Stomach smooth muscle (tissue), 2 donors: ENCODE results near the gene CADPS2.

Experiments used
- H3K27ac ChIP-seq: one replicate; pipeline ENCODE4 v1.7.0; 2013; ENCODE audit warnings: mild to moderate bottlenecking, low read length, inconsistent platforms
- H3K27me3 ChIP-seq, 2 donors: one replicate each; pipeline ENCODE4 v1.7.0; 2013; ENCODE audit warnings: low read length in 2 of 2; ENCODE audit not compliant: insufficient read depth in 2 of 2, control insufficient read depth in 1 of 2
- H3K36me3 ChIP-seq, 2 donors: one replicate each; pipeline ENCODE4 v1.7.0; 2013; ENCODE audit warnings: low read length in 2 of 2; ENCODE audit not compliant: control insufficient read depth in 2 of 2, insufficient read depth in 2 of 2
- H3K4me1 ChIP-seq: one replicate; pipeline ENCODE4 v1.7.0; 2013; ENCODE audit warnings: low read length; ENCODE audit not compliant: control insufficient read depth, insufficient read depth
- H3K4me3 ChIP-seq, 2 donors: one replicate each; pipeline ENCODE4 v1.7.0; 2013; ENCODE audit warnings: low read length in 2 of 2
- H3K9ac ChIP-seq, 2 donors: one replicate each; pipeline ENCODE4 v1.7.0; 2013; ENCODE audit warnings: low read length in 2 of 2, mild to moderate bottlenecking in 1 of 2
- H3K9me3 ChIP-seq, 2 donors: one replicate each; pipeline ENCODE4 v1.7.0; 2013; ENCODE audit warnings: low read length in 2 of 2; ENCODE audit not compliant: control insufficient read depth in 2 of 2
- donor health status: healthy.
- donor health status: Pancreatic carcinoma.

Gene CADPS2

DNA sequence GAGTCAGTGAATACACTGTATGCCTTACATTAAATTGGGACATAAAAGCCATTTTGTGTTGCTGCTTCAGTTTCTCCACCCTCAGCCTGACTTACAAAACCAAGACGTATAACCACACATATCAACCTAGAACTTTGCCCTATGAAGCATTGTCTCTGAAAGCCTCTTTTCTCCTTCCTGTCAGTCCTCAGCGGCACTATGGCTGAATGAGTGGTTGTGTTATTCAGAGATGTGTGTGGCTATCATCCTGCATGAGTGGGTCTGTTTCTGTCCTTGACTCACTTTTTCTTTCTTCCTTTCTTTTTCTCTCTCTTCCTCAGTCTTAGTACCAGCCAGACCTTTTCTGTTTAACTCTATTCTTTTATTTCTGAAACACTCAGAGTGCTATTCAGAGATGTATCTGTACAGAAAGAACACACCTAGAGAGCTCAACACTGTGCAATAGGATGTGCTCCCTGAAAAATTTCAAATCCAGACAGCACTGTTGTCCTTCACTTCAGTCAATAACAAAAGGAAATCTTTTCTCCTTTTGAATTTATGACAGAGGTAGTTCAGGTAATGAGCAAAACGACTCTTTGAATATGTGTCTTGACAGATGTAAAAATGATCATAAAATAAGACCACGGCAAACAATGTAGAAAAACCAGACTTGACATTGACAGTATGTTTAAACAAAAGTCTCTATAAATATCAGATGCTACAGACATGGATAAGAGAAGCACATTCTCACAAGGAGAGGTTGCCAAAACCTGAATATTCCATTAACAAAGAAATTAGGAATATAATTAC, 418.4 kb downstream of the CADPS2 start:
- no peaks in the 10 kb centered on the region for H3K4me1 ChIP-seq
- no peak overlapping the region for H3K9ac ChIP-seq
- H3K27me3 ChIP-seq, result no peaks in the 10 kb centered on the region
- no peaks in the 10 kb centered on the region for H3K9me3 ChIP-seq
- H3K4me3 ChIP-seq, result no peak overlapping the region
- H3K36me3 ChIP-seq, result no peaks in the 10 kb centered on the region
- no peak overlapping the region for H3K27ac ChIP-seq

DNA sequence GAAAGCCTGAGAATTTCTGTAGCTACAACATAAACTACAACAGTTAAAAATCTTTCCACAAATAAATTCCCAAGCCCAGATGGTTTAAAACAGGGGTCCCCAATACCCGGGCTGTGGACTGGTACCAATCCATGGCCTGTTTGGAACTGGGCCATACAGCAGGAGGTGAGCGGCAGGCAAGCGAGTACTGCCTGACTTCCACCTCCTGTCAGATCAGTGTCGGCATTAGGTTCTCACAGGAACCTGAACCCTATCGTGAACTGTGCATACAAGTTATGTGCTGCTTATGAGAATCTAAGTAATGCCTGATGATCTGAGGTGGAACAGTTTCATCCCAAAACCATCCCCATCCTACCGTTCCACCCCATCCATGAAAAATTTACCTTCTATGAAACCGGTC, 421.0 kb downstream of the CADPS2 start:
- no peak overlapping the region for H3K27ac ChIP-seq
- no peaks in the 10 kb centered on the region for H3K36me3 ChIP-seq
- no peak overlapping the region for H3K9ac ChIP-seq
- no peaks in the 10 kb centered on the region for H3K9me3 ChIP-seq
- no peak overlapping the region for H3K4me3 ChIP-seq
- H3K4me1 ChIP-seq, result no peaks in the 10 kb centered on the region
- H3K27me3 ChIP-seq, result no peaks in the 10 kb centered on the region

DNA sequence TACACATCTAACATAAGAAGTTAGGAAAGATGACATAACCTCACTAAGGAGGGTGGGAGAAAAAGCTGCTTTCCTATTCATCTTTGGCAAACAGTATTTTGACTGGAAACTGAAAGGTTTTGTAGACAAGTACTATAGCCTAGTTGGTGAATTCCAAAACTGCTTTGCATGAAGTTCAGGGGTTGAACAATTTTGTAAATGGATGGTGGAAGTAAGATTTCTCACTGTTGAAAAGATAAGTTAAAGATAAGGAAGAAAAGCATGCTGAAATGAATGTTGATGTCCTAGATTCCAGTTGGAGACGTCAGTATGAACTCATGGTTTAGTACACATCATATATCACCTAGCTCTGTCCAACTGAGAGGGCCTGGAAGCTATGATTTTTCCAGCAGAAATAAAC, 422.6 kb downstream of the CADPS2 start:
- no peaks in the 10 kb centered on the region for H3K36me3 ChIP-seq
- H3K9me3 ChIP-seq, result no peaks in the 10 kb centered on the region
- H3K9ac ChIP-seq, result no peak overlapping the region
- H3K4me1 ChIP-seq, result no peaks in the 10 kb centered on the region
- H3K4me3 ChIP-seq, result no peak overlapping the region
- H3K27ac ChIP-seq, result no peak overlapping the region
- no peaks in the 10 kb centered on the region for H3K27me3 ChIP-seq

DNA sequence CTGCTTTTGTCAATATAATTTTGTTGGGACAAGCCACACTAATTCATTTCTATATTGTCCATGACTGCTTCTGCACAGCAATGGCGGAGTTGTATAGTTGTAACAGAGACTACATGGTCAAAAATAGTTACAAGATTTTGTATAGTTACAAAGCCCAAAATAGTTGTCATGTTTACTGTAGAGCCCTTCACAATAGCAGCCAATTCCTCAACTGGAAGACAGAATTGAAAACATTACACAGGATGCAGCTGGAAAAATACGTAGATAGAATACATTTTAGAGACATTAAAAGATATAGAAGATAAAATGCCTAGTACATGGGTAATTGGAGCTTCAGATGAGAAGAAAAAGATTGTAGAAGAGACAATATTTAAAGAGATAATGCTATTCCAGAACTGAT, 425.3 kb downstream of the CADPS2 start:
- Histone ChIP-seq H3K27me3 (no peaks in the 10 kb centered on the region), H3K4me3 (no peak overlapping the region), H3K4me1 (no peaks in the 10 kb centered on the region), H3K9me3 (no peaks in the 10 kb centered on the region), H3K9ac (no peak overlapping the region), H3K36me3 (no peaks in the 10 kb centered on the region), H3K27ac (no peak overlapping the region)

- H3K27me3 ChIP-seq, result no peaks in the 10 kb centered on the region
- no peak overlapping the region for H3K9ac ChIP-seq
- H3K4me1 ChIP-seq, result no peaks in the 10 kb centered on the region
- no peak overlapping the region for H3K27ac ChIP-seq
- no peaks in the 10 kb centered on the region for H3K9me3 ChIP-seq
- H3K4me3 ChIP-seq, result no peak overlapping the region
- no peaks in the 10 kb centered on the region for H3K36me3 ChIP-seq
These were observed 428.3 kb downstream of the CADPS2 start for GRCh38 chr7:122457969-122458368.

GRCh38 chr7:122457325-122457724, 428.9 kb downstream of the CADPS2 start:
- Histone ChIP-seq H3K27ac (no peak overlapping the region), H3K4me3 (no peak overlapping the region), H3K36me3 (no peaks in the 10 kb centered on the region), H3K27me3 (no peaks in the 10 kb centered on the region), H3K4me1 (no peaks in the 10 kb centered on the region), H3K9ac (no peak overlapping the region), H3K9me3 (no peaks in the 10 kb centered on the region)

DNA sequence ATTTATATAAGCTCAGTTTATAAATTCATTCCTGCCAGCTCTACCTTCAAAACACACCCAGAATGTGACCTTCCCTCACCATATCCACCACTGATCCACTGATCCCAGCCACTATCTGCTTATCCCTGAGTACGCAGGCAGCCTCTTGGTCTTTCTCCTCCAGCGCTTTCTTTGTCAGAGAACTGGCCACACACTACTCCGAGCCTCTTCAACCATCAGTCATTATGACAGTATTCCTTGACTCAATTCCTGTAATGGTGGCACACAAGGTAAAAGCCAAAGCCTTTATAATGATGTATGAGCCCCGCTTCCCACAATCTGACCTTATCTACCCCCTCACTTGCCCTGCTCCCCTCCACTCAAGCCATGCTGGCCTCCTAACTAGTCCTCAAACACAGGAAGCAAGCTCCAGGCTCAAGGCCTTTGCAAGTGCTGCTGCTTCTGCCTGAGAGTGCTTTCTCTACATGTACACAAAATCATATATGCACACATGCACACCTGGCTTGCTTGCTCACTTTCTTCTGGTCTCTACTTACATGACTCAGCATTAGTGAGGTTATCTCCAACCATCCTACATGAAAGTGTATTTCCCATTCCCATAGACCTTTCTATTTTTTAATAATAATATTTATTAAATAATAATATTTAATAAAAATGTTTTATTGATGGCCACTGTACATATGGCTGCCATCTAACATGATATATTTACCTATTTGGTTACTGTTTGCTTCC, 431.3 kb downstream of the CADPS2 start:
- Histone ChIP-seq H3K4me1 (no peaks in the 10 kb centered on the region), H3K27me3 (no peaks in the 10 kb centered on the region), H3K27ac (no peak overlapping the region), H3K9me3 (no peaks in the 10 kb centered on the region), H3K9ac (no peak overlapping the region), H3K4me3 (no peak overlapping the region), H3K36me3 (peaks cover 0 to 6% of the 10 kb centered on the region in 2 donors)

DNA sequence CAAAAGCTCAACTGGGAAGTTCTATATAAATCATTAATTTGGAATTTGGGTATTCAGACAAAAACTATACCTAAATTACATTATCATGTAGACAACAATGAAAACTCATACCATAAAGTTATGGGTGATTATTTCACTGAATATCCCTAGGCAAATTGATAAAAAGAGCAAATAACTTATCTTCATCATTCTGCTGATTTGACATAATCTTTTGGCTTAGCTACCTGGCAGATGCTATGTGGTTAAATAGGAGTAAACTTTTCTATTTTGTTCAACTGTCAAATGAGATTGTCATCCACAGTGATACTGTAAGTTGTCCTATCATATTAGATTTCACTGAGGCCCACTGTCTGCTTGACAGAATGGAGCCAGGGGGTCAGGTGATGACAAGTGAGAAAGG, 432.8 kb downstream of the CADPS2 start:
- H3K9ac ChIP-seq, result no peak overlapping the region
- H3K27ac ChIP-seq, result no peak overlapping the region
- H3K36me3 ChIP-seq, result peaks cover 0 to 6% of the 10 kb centered on the region in 2 donors
- H3K9me3 ChIP-seq, result no peaks in the 10 kb centered on the region
- no peak overlapping the region for H3K4me3 ChIP-seq
- no peaks in the 10 kb centered on the region for H3K4me1 ChIP-seq
- no peaks in the 10 kb centered on the region for H3K27me3 ChIP-seq

DNA sequence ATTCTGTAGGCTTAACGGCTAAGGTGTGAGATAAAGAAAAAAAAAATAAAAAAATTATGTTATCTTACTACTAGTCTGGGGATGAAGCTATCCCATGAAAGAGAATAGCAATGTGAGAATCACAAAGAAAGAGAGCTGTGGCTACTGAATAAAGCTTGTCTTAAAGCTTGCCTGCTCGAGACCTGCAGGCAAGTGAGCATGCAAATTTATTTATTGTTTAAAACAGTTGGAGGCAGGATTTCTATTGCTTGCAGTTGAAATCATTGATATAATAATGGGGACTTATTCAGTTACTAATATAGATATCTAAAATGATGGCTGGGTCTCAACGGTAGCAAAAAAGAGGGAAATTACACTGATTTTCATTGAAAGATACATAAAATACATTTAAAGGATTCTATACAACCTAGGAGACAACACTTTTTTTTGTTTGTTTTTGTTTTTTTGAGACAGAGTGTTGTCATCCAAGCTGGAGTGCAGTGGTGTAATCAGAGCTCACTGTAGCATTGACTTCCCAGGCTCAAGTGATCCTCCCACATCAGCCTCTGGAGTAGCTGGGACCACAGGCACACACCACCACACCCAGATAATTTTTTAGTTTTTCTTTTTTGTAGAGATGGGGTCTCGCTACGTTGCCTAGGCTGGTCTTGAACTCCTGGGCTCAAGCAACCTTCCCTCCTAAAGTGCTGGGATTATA, 437.2 kb downstream of the CADPS2 start:
- Histone ChIP-seq H3K27me3 (no peaks in the 10 kb centered on the region), H3K36me3 (peaks cover 0 to 6% of the 10 kb centered on the region in 2 donors), H3K9ac (no peak overlapping the region), H3K4me3 (no peak overlapping the region), H3K9me3 (no peaks in the 10 kb centered on the region), H3K4me1 (no peaks in the 10 kb centered on the region), H3K27ac (no peak overlapping the region)

DNA sequence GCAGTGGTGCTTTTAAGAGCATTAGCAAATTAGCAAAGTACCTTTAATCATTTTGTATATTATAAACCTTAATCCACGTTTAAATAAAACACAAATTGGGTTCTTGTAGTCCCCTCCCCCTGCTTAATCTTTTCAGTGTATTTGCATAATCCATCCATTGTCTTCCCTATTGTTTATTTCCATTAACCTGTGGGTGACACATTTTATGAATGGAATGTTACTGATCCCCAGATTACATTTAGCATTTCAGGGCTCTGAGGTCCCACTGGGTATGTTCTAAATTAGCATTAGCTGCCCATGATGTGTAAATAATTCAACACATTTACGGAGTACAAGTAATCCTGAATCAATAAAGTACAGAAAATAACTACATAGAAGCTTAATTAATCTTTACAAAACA, 443.3 kb downstream of the CADPS2 start:
- H3K9ac ChIP-seq, result no peak overlapping the region
- no peaks in the 10 kb centered on the region for H3K27me3 ChIP-seq
- H3K27ac ChIP-seq, result no peak overlapping the region
- no peaks in the 10 kb centered on the region for H3K36me3 ChIP-seq
- H3K4me1 ChIP-seq, result no peaks in the 10 kb centered on the region
- no peak overlapping the region for H3K4me3 ChIP-seq
- H3K9me3 ChIP-seq, result no peaks in the 10 kb centered on the region
